Stimulated activated CD8-positive, alpha-beta memory T cell treated with anti-CD3 and anti-CD28 coated beads, Interleukin-4, amount 100 ng/mL, for 4 hours (primary cell): ENCODE data around the gene USHBP1.

Experiments
- DNase-seq, 2 donors: peaks; one replicate each; pipeline ENCODE4 v3.0.0-alpha.2; 2020; ENCODE audit warnings: low read depth in 2 of 2, low spot score in 1 of 2

Gene USHBP1

GRCh38 chr19:17240062-17240752 lies 24.3 kb downstream of the USHBP1 start:
- no peak for DNase-seq

GRCh38 chr19:17237747-17238706 lies 26.5 kb downstream of the USHBP1 start:
- DNase-seq = no peak

GRCh38 chr19:17236811-17237543 lies 27.6 kb downstream of the USHBP1 start:
- DNase-seq = no peak

- DNase-seq = no peak
These were observed 28.4 kb downstream of the USHBP1 start for GRCh38 chr19:17235971-17236777.

- DNase-seq = peak in 1 of 2 donors; percentile 53
These were observed 29.1 kb downstream of the USHBP1 start for GRCh38 chr19:17235300-17235970.

- peak in 1 of 2 donors; percentile 36 for DNase-seq
These were observed 29.6 kb downstream of the USHBP1 start for GRCh38 chr19:17234911-17235299.

GRCh38 chr19:17232258-17232657 lies 32.3 kb downstream of the USHBP1 start:
- no peak for DNase-seq

- DNase-seq = no peak
These were observed 34.7 kb downstream of the USHBP1 start for GRCh38 chr19:17229890-17230289.

- DNase-seq = no peak
These were observed 36.7 kb downstream of the USHBP1 start for GRCh38 chr19:17227798-17228367.

- DNase-seq = peak; percentile 93 to 96
These were observed 38.3 kb downstream of the USHBP1 start, which contains the start of gene OCEL1 for GRCh38 chr19:17226002-17226933. OCEL1 (plus strand) TSS chr19:17226226; CDS start chr19:17226248, 22 bp downstream.

- no peak for DNase-seq
These were observed 39.5 kb downstream of the USHBP1 start for GRCh38 chr19:17225053-17225452.

GRCh38 chr19:17220207-17220758 lies 44.3 kb downstream of the USHBP1 start:
- DNase-seq = no peak

- DNase-seq = no peak
These were observed 45.3 kb downstream of the USHBP1 start for GRCh38 chr19:17219286-17219685.

- no peak for DNase-seq
These were observed 48.4 kb downstream of the USHBP1 start for GRCh38 chr19:17216058-17216670.

GRCh38 chr19:17215127-17215971 lies 49.2 kb downstream of the USHBP1 start, which contains the start of gene USE1:
USE1 (plus strand) TSS chr19:17215357; CDS start chr19:17215406, 49 bp downstream.
- peak; percentile 70 to 71 for DNase-seq

- DNase-seq = no peak
These were observed 49.9 kb downstream of the USHBP1 start for GRCh38 chr19:17214508-17215126.
